ENCODE measurements around the gene CCP110.

Gene CCP110

GRCh38 chr16:19555186-19555937 lies 31.6 kb downstream of the CCP110 start, which contains the start of gene VPS35L:
TSS of gene VPS35L (plus strand) at chr16:19555703. CDS start at chr16:19555730, 27 bp downstream.
- DNase-seq, result peak; percentile 98

GRCh38 chr16:19555938-19556771 lies 32.4 kb downstream of the CCP110 start:
- no peak for DNase-seq

GRCh38 chr16:19559242-19559910 lies 35.6 kb downstream of the CCP110 start:
- peak; percentile 28 for DNase-seq

- DNase-seq, result no peak
These were observed 36.3 kb downstream of the CCP110 start for GRCh38 chr16:19560078-19560477.

DNA sequence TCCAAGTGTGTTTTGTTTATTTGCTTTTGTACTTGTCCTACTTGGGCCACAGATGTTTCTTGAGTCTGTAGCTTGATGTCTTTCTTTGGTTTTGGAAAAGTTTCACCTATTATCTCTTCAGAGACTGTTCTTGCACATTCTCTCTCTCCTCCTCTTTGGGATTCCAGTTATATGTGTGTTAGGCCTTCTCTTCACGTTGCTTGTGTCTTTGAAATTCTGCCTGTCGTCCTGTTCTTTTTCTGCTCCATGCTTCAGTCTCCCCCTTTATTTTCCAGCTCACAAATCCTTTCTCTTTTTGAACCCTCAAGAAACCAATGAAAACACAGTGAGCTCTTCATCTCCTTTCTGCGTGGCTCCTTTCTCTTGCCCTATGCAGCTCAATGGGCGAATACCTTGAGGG lies 39.6 kb downstream of the CCP110 start:
- DNase-seq, result no peak

GRCh38 chr16:19566362-19566761 lies 42.6 kb downstream of the CCP110 start:
- DNase-seq, result no peak

DNA sequence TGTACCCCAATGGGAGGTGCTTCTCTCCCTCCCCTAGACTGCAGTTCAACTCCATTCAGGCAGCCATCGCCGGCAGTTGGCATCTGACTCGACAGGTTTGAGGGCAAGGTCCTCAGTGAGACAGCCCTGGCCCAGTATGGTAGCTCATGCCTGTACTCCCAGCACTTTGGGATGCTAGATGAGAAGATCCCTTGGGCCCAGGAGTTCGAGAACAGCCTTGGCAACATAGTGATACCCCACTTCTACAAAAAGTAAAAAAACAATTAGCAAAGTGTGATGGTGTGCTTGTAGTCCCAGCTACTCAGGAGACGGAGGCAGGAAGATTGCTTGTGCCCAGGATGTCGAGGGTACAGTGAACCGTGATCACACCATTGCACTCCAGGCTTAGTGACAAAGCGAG lies 43.8 kb downstream of the CCP110 start:
- DNase-seq, result no peak

GRCh38 chr16:19573997-19574396 lies 50.3 kb downstream of the CCP110 start:
- no peak for DNase-seq

GRCh38 chr16:19574615-19575014 lies 50.9 kb downstream of the CCP110 start:
- DNase-seq, result no peak

- DNase-seq, result no peak
These were observed 54.7 kb downstream of the CCP110 start for GRCh38 chr16:19578378-19578971.

DNA sequence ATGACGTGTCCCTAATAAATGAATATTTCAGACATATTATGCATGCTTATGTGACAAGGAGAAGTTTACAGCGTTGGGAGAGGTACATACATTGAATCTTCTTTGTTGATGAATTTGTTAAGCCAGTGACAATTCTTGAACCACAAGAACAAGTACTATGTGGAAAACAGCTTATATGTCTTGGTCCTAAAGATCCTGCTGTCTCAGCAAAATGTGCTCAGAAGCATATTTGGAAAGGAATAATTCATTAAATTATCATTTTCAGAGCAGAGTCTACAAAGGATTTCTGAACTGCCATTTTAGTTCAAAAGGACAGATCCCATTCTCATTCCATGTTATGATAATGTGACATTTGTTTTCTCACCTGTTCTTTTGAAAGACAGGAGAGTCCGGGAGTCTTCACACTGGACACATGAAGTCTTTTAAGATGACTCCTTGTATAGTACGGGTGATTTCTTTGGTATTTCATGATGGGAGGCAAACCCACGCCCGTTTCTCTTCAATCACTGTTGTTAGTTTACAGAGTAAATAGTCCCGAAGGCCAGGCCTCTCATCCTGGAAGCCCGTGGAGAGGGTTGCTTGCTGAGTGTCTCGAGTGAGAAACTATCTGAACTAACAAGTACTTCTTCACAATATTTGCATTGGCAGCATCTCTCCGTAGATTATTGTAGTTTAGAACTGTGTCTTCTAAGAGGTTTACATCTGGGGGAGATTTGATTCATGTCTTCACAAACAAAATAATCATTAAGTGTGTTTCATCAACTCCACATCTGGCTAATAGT lies 58.5 kb downstream of the CCP110 start:
- DNase-seq, result no peak

- no peak for DNase-seq
These were observed 60.0 kb downstream of the CCP110 start for GRCh38 chr16:19583665-19584300.

DNA sequence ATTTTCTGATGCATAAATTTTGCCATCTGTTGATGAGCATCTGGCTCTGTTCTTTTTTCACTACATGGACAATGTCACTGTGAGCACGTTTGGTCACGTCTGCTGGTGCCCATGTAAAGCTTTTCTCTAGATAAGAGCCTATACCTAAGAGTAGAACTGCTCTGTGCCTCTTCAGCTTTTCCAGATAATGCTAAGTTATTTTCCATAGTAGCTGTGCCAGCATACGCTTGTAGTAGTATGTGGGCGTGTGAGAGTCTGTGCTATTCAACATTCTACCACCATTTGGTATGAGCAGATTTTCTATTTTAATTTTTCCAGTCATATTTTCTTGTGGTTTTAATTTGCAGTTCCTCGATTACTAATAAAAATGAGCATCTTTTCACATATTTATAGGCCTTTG lies 64.9 kb downstream of the CCP110 start:
- DNase-seq, result no peak

DNA sequence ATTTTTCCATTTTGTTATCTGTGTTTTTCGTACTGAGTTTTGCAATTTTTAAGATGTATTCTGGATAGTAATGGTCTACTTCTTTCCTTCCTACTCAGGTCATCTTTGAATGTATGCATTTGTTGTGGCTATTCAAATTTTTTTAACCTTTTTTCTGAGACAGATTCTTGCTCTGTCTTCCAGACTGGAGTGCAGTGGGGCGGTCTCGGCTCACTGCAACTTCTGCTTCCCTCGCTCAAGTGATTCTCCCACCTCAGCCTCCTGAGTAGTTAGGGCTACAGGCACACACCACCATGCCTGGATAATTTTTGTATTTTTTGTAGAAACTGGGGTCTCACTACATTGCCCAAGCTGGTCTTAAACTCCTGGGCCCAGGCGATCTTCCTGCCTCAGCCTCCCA lies 65.4 kb downstream of the CCP110 start:
- DNase-seq, result no peak

DNA sequence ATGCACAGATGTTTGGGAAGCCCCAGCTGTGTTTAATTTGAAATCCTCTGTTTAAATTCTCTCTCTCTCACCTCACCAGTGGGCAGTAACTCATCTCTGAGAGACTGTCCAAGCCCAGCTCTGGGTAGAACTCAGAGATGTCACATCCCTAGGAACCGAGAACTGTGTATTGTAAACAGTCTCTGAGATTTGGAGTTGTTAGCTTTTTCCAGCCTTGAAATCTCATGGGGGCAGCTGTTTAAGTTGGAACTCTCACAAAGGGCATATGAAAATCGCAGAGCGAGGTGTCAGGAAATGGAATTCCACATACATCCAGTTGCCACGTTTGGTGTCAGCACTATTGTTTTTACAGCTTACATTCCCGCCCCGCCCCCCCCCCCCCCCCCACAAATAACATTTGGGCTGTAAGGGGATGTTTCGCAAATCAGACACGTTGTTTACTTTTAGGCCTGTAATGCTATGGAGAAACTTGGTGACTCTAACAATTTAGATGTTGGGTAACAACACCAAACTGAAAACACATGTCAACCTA lies 66.1 kb downstream of the CCP110 start:
- DNase-seq, result no peak

GRCh38 chr16:19595043-19595767 lies 71.5 kb downstream of the CCP110 start:
- no peak for DNase-seq

DNA sequence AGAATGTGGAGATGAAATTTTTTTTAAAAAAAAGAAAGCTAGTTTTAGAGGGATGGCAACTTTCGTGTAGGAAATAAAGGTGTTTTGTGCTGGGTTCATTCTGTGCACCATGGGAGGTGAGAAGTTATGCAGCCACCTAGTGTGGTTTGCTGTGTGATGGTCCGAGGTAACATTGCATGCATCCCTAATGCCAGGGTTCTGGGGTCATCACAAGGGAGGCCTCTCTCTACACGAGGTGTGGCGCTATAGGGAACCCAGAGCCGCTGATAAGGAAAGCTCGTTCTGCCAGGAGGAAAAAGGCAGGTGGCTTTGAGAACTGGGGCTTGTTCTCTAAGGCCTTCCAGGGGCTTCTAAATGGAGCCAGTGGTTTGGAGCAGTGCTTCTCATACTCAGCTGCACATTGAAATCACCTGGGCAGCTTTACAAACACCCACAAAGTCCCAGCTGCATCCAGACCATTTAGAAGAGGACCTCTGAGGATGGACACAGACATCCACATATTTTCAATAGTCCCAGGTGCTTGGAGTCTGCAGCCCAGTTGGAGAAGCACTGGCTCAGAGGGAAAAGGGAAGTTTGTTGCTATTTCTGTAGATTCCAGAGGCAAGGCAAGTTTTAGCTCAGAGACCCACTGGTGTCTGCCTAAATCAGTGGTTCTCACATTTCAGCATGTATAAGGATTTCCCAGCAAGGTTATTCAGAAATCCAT lies 75.2 kb downstream of the CCP110 start:
- no peak for DNase-seq

DNA sequence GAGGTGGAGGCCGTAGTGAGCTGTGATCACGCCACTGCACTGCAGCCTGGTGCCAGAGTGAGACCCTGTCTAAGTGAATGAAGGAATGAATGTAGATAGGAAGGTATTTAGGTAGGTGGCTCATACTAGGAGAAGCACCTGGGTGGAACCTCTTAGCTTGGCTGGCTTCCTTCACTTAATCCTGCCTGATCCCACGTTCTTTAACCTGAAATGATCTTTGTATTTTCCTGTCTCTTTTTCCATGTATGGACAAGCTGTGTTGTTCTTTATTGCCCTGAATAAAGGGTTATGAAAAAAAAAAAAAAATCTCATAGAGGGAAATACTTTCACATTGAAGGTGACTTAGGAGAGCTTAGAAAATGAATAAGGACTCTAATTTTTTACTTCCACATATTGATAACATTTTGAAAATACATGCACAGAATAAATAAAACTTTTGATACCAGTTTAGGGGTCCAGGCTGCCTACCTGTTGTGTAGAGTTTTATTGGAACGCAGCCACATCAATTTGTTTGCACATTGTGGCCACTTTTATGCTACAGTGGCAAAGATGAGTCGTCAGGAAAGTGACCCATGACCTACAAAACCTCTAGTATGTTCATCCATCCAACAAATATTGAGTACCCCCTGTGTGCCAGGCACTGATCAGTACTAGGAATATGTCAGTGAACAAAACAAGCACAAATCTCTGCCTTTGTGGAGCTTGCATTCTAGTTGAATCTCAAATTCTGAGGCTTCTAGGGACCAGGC lies 76.4 kb downstream of the CCP110 start:
- DNase-seq, result no peak

Data from activated T-cell treated with anti-CD3 and anti-CD28 coated beads, Interleukin-2, amount 50 U/mL, for 1 hour (primary cell).